Measurements from ENCODE around the gene UBE2Q1.

UBE2Q1 gene

GRCh38 chr1:154575951-154576566, 17.6 kb upstream of the UBE2Q1 start:
- DNase-seq, result no peak

- DNase-seq, result no peak
Observed at GRCh38 chr1:154575147-154575927, 16.9 kb upstream of the UBE2Q1 start.

GRCh38 chr1:154574716-154575115, 16.3 kb upstream of the UBE2Q1 start:
- no peak for DNase-seq

GRCh38 chr1:154573168-154573510, 14.7 kb upstream of the UBE2Q1 start:
- DNase-seq, result no peak

GRCh38 chr1:154572468-154573167, 14.2 kb upstream of the UBE2Q1 start:
- no peak for DNase-seq

- no peak for DNase-seq
Observed at GRCh38 chr1:154571964-154572288, 13.5 kb upstream of the UBE2Q1 start.

- DNase-seq, result no peak
Observed at GRCh38 chr1:154571244-154571963, 12.9 kb upstream of the UBE2Q1 start.

GRCh38 chr1:154568157-154568815, 9.8 kb upstream of the UBE2Q1 start:
- no peak for DNase-seq

GRCh38 chr1:154567386-154568156, 9.1 kb upstream of the UBE2Q1 start, which contains the start of gene CHRNB2:
Gene CHRNB2, plus strand, starts transcription at chr1:154567778. Its CDS starts 267 bp downstream, at chr1:154568045.
- peak; percentile 49 to 69 for DNase-seq

- DNase-seq, result no peak
Observed at GRCh38 chr1:154565876-154566275, 7.4 kb upstream of the UBE2Q1 start.

- DNase-seq, result peak; percentile 85 to 88
Observed at GRCh38 chr1:154559466-154560044, 1.1 kb upstream of the UBE2Q1 start.

- DNase-seq, result peak; percentile 100
Observed at GRCh38 chr1:154558720-154559465, 431 bp upstream of the UBE2Q1 start.

GRCh38 chr1:154557248-154557938, 1.1 kb downstream of the UBE2Q1 start:
- no peak for DNase-seq

- DNase-seq, result no peak
Observed at GRCh38 chr1:154556422-154556821, 2.0 kb downstream of the UBE2Q1 start.

- no peak for DNase-seq
Observed at GRCh38 chr1:154553056-154554030, 5.1 kb downstream of the UBE2Q1 start.

- no peak for DNase-seq
Observed at GRCh38 chr1:154552036-154552435, 6.4 kb downstream of the UBE2Q1 start.

GRCh38 chr1:154551474-154551873, 7.0 kb downstream of the UBE2Q1 start:
- DNase-seq, result no peak

GRCh38 chr1:154550657-154551056, 7.8 kb downstream of the UBE2Q1 start:
- DNase-seq, result no peak

GRCh38 chr1:154550070-154550469, 8.4 kb downstream of the UBE2Q1 start:
- no peak for DNase-seq
